ENCODE results near the gene WWOX. TPM values are rescaled to one million over a fixed set of nuclear protein-coding genes. Genes with fewer than 3 reads are reported as not detected.

The WWOX gene
- total RNA-seq, 1 donor from 2014 or later = 7.3 TPM

DNA sequence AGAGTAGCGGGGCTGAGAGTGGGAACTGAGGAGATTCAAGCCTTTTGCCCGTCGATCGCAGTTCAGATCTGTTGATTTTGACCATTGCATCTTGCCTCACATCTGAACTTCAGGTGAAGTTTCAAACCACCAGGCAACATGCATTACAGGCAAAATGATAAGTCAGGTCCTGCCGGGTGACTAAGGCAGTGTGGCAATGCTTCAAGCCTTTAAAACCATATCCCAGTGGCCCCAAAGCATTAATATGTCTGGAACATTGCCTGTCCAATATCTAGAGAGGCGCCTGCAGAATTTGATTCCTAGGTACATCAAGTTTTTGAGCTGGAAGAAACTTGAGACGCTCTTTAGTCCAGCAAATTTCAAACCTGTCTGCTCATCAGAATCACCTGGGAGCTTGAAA, 998.3 kb downstream of the WWOX start:
- Histone ChIP-seq H3K4me2 (ENCODE audit: low read length) (no peak overlapping the region), H4K20me1 (ENCODE audit: insufficient read depth, low read length) (no peaks in the 10 kb centered on the region), H3K36me3 (ENCODE audit: insufficient read depth, low read length) (no peaks in the 10 kb centered on the region), H3K4me3 (ENCODE audit: insufficient read depth, low read depth, low read length) (no peak overlapping the region), H3K27ac (ENCODE audit: low read depth, low read length) (no peak overlapping the region), H2AFZ (ENCODE audit: low read depth, low read length) (no peak overlapping the region), H3K27me3 (ENCODE audit: insufficient read depth, low read length) (no peaks in the 10 kb centered on the region), H3K79me2 (ENCODE audit: insufficient read depth, low read length) (no peaks in the 10 kb centered on the region), H3K4me1 (ENCODE audit: insufficient read depth, low read length) (no peaks in the 10 kb centered on the region), H3K9ac (ENCODE audit: low read length) (no peak overlapping the region), H3K9me3 (ENCODE audit: insufficient read depth, low read depth, low read length) (no peaks in the 10 kb centered on the region)
- Mint-ChIP-seq H3K4me1 (ENCODE audit: low read depth, unreplicated experiment) (no peaks in the 10 kb centered on the region), H3K36me3 (ENCODE audit: low read depth, unreplicated experiment) (peaks cover 1% of the 10 kb centered on the region), H3K9me3 (ENCODE audit: unreplicated experiment) (no peaks in the 10 kb centered on the region), H3K27me3 (ENCODE audit: low read depth, unreplicated experiment) (peaks cover 36% of the 10 kb centered on the region), H3K27ac (ENCODE audit: unreplicated experiment) (no peak overlapping the region), H3K4me3 (ENCODE audit: unreplicated experiment) (no peak overlapping the region)
- FAIRE-seq (no peak), DNase-seq (ENCODE audit: low read depth) (no peak)
- TF ChIP-seq, protein P1, sequence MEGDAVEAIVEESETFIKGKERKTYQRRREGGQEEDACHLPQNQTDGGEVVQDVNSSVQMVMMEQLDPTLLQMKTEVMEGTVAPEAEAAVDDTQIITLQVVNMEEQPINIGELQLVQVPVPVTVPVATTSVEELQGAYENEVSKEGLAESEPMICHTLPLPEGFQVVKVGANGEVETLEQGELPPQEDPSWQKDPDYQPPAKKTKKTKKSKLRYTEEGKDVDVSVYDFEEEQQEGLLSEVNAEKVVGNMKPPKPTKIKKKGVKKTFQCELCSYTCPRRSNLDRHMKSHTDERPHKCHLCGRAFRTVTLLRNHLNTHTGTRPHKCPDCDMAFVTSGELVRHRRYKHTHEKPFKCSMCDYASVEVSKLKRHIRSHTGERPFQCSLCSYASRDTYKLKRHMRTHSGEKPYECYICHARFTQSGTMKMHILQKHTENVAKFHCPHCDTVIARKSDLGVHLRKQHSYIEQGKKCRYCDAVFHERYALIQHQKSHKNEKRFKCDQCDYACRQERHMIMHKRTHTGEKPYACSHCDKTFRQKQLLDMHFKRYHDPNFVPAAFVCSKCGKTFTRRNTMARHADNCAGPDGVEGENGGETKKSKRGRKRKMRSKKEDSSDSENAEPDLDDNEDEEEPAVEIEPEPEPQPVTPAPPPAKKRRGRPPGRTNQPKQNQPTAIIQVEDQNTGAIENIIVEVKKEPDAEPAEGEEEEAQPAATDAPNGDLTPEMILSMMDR (IDR thresholded peaks at IDR 0.05; ENCODE audit: insufficient read depth, low read depth, low read length) = no peak
- no peak for TF ChIP-seq EZH2 (IDR thresholded peaks at IDR 0.05; ENCODE audit: insufficient read depth, low read length)

DNA sequence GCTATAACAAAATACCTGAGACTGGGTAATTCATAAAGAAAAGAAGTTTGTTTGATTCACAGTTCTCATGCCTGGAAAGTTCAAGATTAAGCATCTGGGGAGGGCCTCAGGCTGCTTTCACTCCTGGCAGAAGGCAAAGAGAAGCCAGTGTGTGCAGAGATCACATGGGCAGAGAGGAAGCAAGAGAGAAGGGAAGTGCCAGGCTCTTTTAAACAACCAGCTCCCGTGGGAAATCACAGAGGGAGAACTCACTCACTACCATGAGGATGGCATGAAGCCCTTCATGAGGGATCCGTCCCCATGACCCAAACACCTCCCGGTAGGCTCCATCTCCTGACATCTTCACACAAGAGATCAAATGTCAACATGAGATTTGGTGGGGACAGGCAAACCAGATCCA, 999.5 kb downstream of the WWOX start:
- Mint-ChIP-seq H3K4me1 (ENCODE audit: low read depth, unreplicated experiment) (no peaks in the 10 kb centered on the region), H3K27me3 (ENCODE audit: low read depth, unreplicated experiment) (peaks cover 39% of the 10 kb centered on the region), H3K27ac (ENCODE audit: unreplicated experiment) (no peak overlapping the region), H3K9me3 (ENCODE audit: unreplicated experiment) (no peaks in the 10 kb centered on the region), H3K36me3 (ENCODE audit: low read depth, unreplicated experiment) (peaks cover 1% of the 10 kb centered on the region), H3K4me3 (ENCODE audit: unreplicated experiment) (no peak overlapping the region)
- TF ChIP-seq, protein P1 (IDR thresholded peaks at IDR 0.05; ENCODE audit: insufficient read depth, low read depth, low read length) = no peak
- no peak for TF ChIP-seq EZH2 (IDR thresholded peaks at IDR 0.05; ENCODE audit: insufficient read depth, low read length)
- H3K9me3 ChIP-seq (ENCODE audit: insufficient read depth, low read depth, low read length) = no peaks in the 10 kb centered on the region
- no peak for DNase-seq (ENCODE audit: low read depth)
- H3K27me3 ChIP-seq (ENCODE audit: insufficient read depth, low read length) = no peaks in the 10 kb centered on the region
- H3K4me1 ChIP-seq (ENCODE audit: insufficient read depth, low read length) = no peaks in the 10 kb centered on the region
- no peak overlapping the region for H2AFZ ChIP-seq (ENCODE audit: low read depth, low read length)
- H3K27ac ChIP-seq (ENCODE audit: low read depth, low read length) = no peak overlapping the region
- no peak for FAIRE-seq
- H3K4me3 ChIP-seq (ENCODE audit: insufficient read depth, low read depth, low read length) = no peak overlapping the region
- H3K9ac ChIP-seq (ENCODE audit: low read length) = no peak overlapping the region
- H4K20me1 ChIP-seq (ENCODE audit: insufficient read depth, low read length) = no peaks in the 10 kb centered on the region
- H3K36me3 ChIP-seq (ENCODE audit: insufficient read depth, low read length) = no peaks in the 10 kb centered on the region
- no peak overlapping the region for H3K4me2 ChIP-seq (ENCODE audit: low read length)
- H3K79me2 ChIP-seq (ENCODE audit: insufficient read depth, low read length) = no peaks in the 10 kb centered on the region

DNA sequence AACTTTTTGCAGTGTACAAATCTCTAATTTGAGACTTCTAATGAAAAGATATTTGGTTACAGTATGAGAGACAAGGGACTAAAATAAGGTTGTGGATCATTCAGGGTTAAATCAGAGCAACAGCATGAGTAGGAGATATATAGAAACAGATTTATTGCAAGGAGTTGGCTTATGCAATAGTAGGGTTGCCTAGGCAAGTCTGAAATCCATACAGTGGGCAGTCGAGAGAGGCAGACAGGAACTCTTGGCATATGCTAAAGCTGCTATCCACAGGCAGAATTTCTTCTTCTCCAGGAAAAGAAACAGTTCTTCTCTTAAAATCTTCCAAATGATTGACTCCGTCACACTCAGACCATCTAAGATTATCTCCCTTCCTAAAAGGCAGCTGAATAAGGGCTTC, 1000.3 kb downstream of the WWOX start:
- Mint-ChIP-seq H3K4me3 (ENCODE audit: unreplicated experiment) (no peak overlapping the region), H3K9me3 (ENCODE audit: unreplicated experiment) (no peaks in the 10 kb centered on the region), H3K4me1 (ENCODE audit: low read depth, unreplicated experiment) (no peaks in the 10 kb centered on the region), H3K27me3 (ENCODE audit: low read depth, unreplicated experiment) (peaks cover 39% of the 10 kb centered on the region), H3K27ac (ENCODE audit: unreplicated experiment) (no peak overlapping the region), H3K36me3 (ENCODE audit: low read depth, unreplicated experiment) (peaks cover 1% of the 10 kb centered on the region)
- no peaks in the 10 kb centered on the region for H3K4me1 ChIP-seq (ENCODE audit: insufficient read depth, low read length)
- H3K9me3 ChIP-seq (ENCODE audit: insufficient read depth, low read depth, low read length) = no peaks in the 10 kb centered on the region
- TF ChIP-seq, protein P1 (IDR thresholded peaks at IDR 0.05; ENCODE audit: insufficient read depth, low read depth, low read length) = no peak
- no peak for TF ChIP-seq EZH2 (IDR thresholded peaks at IDR 0.05; ENCODE audit: insufficient read depth, low read length)
- no peak overlapping the region for H3K27ac ChIP-seq (ENCODE audit: low read depth, low read length)
- H3K27me3 ChIP-seq (ENCODE audit: insufficient read depth, low read length) = no peaks in the 10 kb centered on the region
- DNase-seq (ENCODE audit: low read depth) (no peak), FAIRE-seq (no peak)
- H3K9ac ChIP-seq (ENCODE audit: low read length) = no peak overlapping the region
- H3K4me2 ChIP-seq (ENCODE audit: low read length) = no peak overlapping the region
- H3K36me3 ChIP-seq (ENCODE audit: insufficient read depth, low read length) = no peaks in the 10 kb centered on the region
- H3K79me2 ChIP-seq (ENCODE audit: insufficient read depth, low read length) = no peaks in the 10 kb centered on the region
- H4K20me1 ChIP-seq (ENCODE audit: insufficient read depth, low read length) = no peaks in the 10 kb centered on the region
- no peak overlapping the region for H2AFZ ChIP-seq (ENCODE audit: low read depth, low read length)
- no peak overlapping the region for H3K4me3 ChIP-seq (ENCODE audit: insufficient read depth, low read depth, low read length)
